Mononuclear cell (primary cell): ENCODE results near the gene MCL1. TPM values are rescaled to one million over a fixed set of nuclear protein-coding genes. Genes with fewer than 3 reads are reported as not detected.
A peak's percentile ranks its signal among the peaks of the same experiment; 100 is the strongest.
"Not testable (repeated sequence)": the region's sequence is repeated elsewhere in the genome, so short reads cannot be mapped to it uniquely, and the experiment has no call there.

Experiments
- H3K27me3 ChIP-seq: 2 replicates; pipeline ENCODE4 v1.6.0; 2011; ENCODE audit warnings: low read length, control low read depth; ENCODE audit not compliant: insufficient read depth
- H3K4me1 ChIP-seq: 2 replicates; pipeline ENCODE4 v1.5.1; 2011; ENCODE audit warnings: mild to moderate bottlenecking, low read length, control low read depth; ENCODE audit not compliant: insufficient read depth
- H3K4me3 ChIP-seq: 2 replicates; pipeline ENCODE4 v1.5.1; 2011; ENCODE audit warnings: mild to moderate bottlenecking, low read length, moderate library complexity
- H3K9me3 ChIP-seq: 2 replicates; pipeline ENCODE4 v1.5.1; 2011; ENCODE audit warnings: low read depth, mild to moderate bottlenecking, control low read depth, low read length
- total RNA-seq: library from RNA; depleted of rRNA; stranded (reverse); fragments of >200 nt; gene quantifications from one replicate; pipeline ENCODE4 v1.2.3, GENCODE V29; 2012

Gene MCL1
- total RNA-seq, result 1,412 TPM

GRCh38 chr1:150579110-150579944 lies at the start of gene MCL1:
Gene MCL1, minus strand, starts transcription at chr1:150579610. Its CDS starts 80 bp downstream, at chr1:150579530.
- H3K4me3 ChIP-seq, result peak within 1 kb of the TSS; percentile 87
- peaks cover 44% of the 10 kb centered on the region for H3K4me1 ChIP-seq
- H3K27me3 ChIP-seq, result no peaks in the 10 kb centered on the region
- H3K9me3 ChIP-seq, result no peaks in the 10 kb centered on the region

GRCh38 chr1:150628766-150629114 lies 49.3 kb upstream of the MCL1 start:
- H3K4me1 ChIP-seq, result peaks cover 22% of the 10 kb centered on the region
- no peaks in the 10 kb centered on the region for H3K9me3 ChIP-seq
- H3K27me3 ChIP-seq, result no peaks in the 10 kb centered on the region
- H3K4me3 ChIP-seq, result peak overlapping the region; percentile 58

- Histone ChIP-seq H3K4me1 (peaks cover 22% of the 10 kb centered on the region), H3K4me3 (no peak overlapping the region), H3K27me3 (no peaks in the 10 kb centered on the region), H3K9me3 (no peaks in the 10 kb centered on the region)
Measured at GRCh38 chr1:150627826-150628410, 48.5 kb upstream of the MCL1 start.

GRCh38 chr1:150626150-150626549 lies 46.7 kb upstream of the MCL1 start:
- peaks cover 34% of the 10 kb centered on the region for H3K4me1 ChIP-seq
- H3K27me3 ChIP-seq, result no peaks in the 10 kb centered on the region
- H3K9me3 ChIP-seq, result no peaks in the 10 kb centered on the region
- H3K4me3 ChIP-seq, result no peak overlapping the region

GRCh38 chr1:150624546-150624945 lies 45.1 kb upstream of the MCL1 start:
- H3K27me3 ChIP-seq, H3K9me3 ChIP-seq, H3K4me3 ChIP-seq: not testable (repeated sequence)
- H3K4me1 ChIP-seq, result peaks cover 43% of the 10 kb centered on the region

GRCh38 chr1:150624134-150624533 lies 44.7 kb upstream of the MCL1 start:
- H3K27me3 ChIP-seq, H3K9me3 ChIP-seq: not testable (repeated sequence)
- peaks cover 47% of the 10 kb centered on the region for H3K4me1 ChIP-seq

GRCh38 chr1:150622303-150622975 lies 43.0 kb upstream of the MCL1 start:
- no peaks in the 10 kb centered on the region for H3K9me3 ChIP-seq
- H3K27me3 ChIP-seq, result no peaks in the 10 kb centered on the region
- H3K4me1 ChIP-seq, result peaks cover 34% of the 10 kb centered on the region
- no peak overlapping the region for H3K4me3 ChIP-seq

More at GRCh38 chr1:150624134-150624533, 44.7 kb upstream of the MCL1 start:
- H3K4me3 ChIP-seq, result not testable (repeated sequence)

- Histone ChIP-seq H3K4me3 (no peak overlapping the region), H3K9me3 (no peaks in the 10 kb centered on the region), H3K27me3 (no peaks in the 10 kb centered on the region), H3K4me1 (peaks cover 32% of the 10 kb centered on the region)
Measured at GRCh38 chr1:150621497-150622302, 42.3 kb upstream of the MCL1 start.

- H3K9me3 ChIP-seq, result no peaks in the 10 kb centered on the region
- no peaks in the 10 kb centered on the region for H3K27me3 ChIP-seq
- H3K4me3 ChIP-seq, result no peak overlapping the region
- peaks cover 32% of the 10 kb centered on the region for H3K4me1 ChIP-seq
Measured at GRCh38 chr1:150620919-150621318, 41.5 kb upstream of the MCL1 start.

- Histone ChIP-seq H3K9me3 (no peaks in the 10 kb centered on the region), H3K27me3 (no peaks in the 10 kb centered on the region), H3K4me1 (peaks cover 43% of the 10 kb centered on the region), H3K4me3 (no peak overlapping the region)
Measured at GRCh38 chr1:150619576-150620509, 40.4 kb upstream of the MCL1 start.

GRCh38 chr1:150615346-150616201 lies 36.2 kb upstream of the MCL1 start:
- Histone ChIP-seq H3K27me3 (no peaks in the 10 kb centered on the region), H3K4me3 (no peak overlapping the region), H3K4me1 (peaks cover 68% of the 10 kb centered on the region)

GRCh38 chr1:150613061-150613920 lies 33.9 kb upstream of the MCL1 start:
- Histone ChIP-seq H3K4me3 (no peak overlapping the region), H3K9me3 (no peaks in the 10 kb centered on the region), H3K27me3 (no peaks in the 10 kb centered on the region), H3K4me1 (peaks cover 70% of the 10 kb centered on the region)

More at GRCh38 chr1:150615346-150616201, 36.2 kb upstream of the MCL1 start:
- H3K9me3 ChIP-seq, result no peaks in the 10 kb centered on the region

GRCh38 chr1:150612014-150612345 lies 32.6 kb upstream of the MCL1 start:
- no peaks in the 10 kb centered on the region for H3K27me3 ChIP-seq
- H3K4me1 ChIP-seq, result peaks cover 72% of the 10 kb centered on the region

More at GRCh38 chr1:150612014-150612345, 32.6 kb upstream of the MCL1 start:
- Histone ChIP-seq H3K4me3 (peak overlapping the region; percentile 1), H3K9me3 (no peaks in the 10 kb centered on the region)
